Measurements from ENCODE around the gene XCL2. TPM values are rescaled to one million over a fixed set of nuclear protein-coding genes. Genes with fewer than 3 reads are reported as not detected.
A peak's percentile ranks its signal among the peaks of the same experiment; 100 is the strongest.

The XCL2 gene
- total RNA-seq, 1 experiment from 2014 or later, result not detected

GRCh38 chr1:168498956-168499687 is 44.7 kb downstream of the XCL2 start:
- H3K36me3 ChIP-seq (ENCODE audit: control insufficient read depth, insufficient read depth, low read length), result no peaks in the 10 kb centered on the region; the same call in 1 of the 2 replicates
- H3K4me1 ChIP-seq, result peaks cover 55% of the 10 kb centered on the region
- Mint-ChIP-seq H3K27ac (ENCODE audit: unreplicated experiment) (no peak overlapping the region), H3K4me1 (ENCODE audit: low read depth, unreplicated experiment) (peaks cover 32% of the 10 kb centered on the region), H3K27me3 (ENCODE audit: insufficient read depth, unreplicated experiment) (no peaks in the 10 kb centered on the region), H3K9me3 (ENCODE audit: unreplicated experiment) (no peaks in the 10 kb centered on the region), H3K36me3 (ENCODE audit: insufficient read depth, unreplicated experiment) (peaks cover 13% of the 10 kb centered on the region), H3K4me3 (ENCODE audit: unreplicated experiment) (no peak overlapping the region)
- intact Hi-C loops (cut with micrococcal nuclease; ENCODE audit: unreplicated experiment), result loop anchor here (5.0 kb wide), 2 partner anchors 57 to 58 kb away; no protein-coding TSS in a partner anchor
- H3K4me3 ChIP-seq (ENCODE audit: low read depth, low read length), result no peak overlapping the region
- no peak for DNase-seq
- H3K27me3 ChIP-seq (replicated peaks; ENCODE audit: control insufficient read depth, insufficient read depth, low read length), result no peaks in the 10 kb centered on the region
- ChIA-PET CTCF (no interaction called here), POLR2A (no interaction called here)
- no peaks in the 10 kb centered on the region; the same call in 1 of the 2 replicates for H3K9me3 ChIP-seq
- no TSS peak for BruUV-seq (replicated peaks)
- TF ChIP-seq CTCF (IDR thresholded peaks at IDR 0.05; ENCODE audit: insufficient read depth in 1 of 2, low read depth in 1 of 2, low read length in 1 of 2, severe bottlenecking in 1 of 2, unreplicated experiment in 1 of 2), result no peak

- POLR2A ChIA-PET, result no interaction called here
- Histone ChIP-seq H3K36me3 (ENCODE audit: control insufficient read depth, insufficient read depth, low read length) (no peaks in the 10 kb centered on the region; the same call in 1 of the 2 replicates), H3K9me3 (no peaks in the 10 kb centered on the region; the same call in 1 of the 2 replicates), H3K4me1 (peaks cover 55% of the 10 kb centered on the region), H3K27me3 (replicated peaks; ENCODE audit: control insufficient read depth, insufficient read depth, low read length) (no peaks in the 10 kb centered on the region), H3K4me3 (ENCODE audit: low read depth, low read length) (no peak overlapping the region)
- no peak for DNase-seq
- Mint-ChIP-seq H3K9me3 (ENCODE audit: unreplicated experiment) (no peaks in the 10 kb centered on the region), H3K36me3 (ENCODE audit: insufficient read depth, unreplicated experiment) (peaks cover 20% of the 10 kb centered on the region), H3K4me3 (ENCODE audit: unreplicated experiment) (no peak overlapping the region), H3K27me3 (ENCODE audit: insufficient read depth, unreplicated experiment) (no peaks in the 10 kb centered on the region), H3K4me1 (ENCODE audit: low read depth, unreplicated experiment) (peaks cover 32% of the 10 kb centered on the region), H3K27ac (ENCODE audit: unreplicated experiment) (no peak overlapping the region)
- TF ChIP-seq CTCF (IDR thresholded peaks at IDR 0.05; ENCODE audit: insufficient read depth in 1 of 2, low read depth in 1 of 2, low read length in 1 of 2, severe bottlenecking in 1 of 2, unreplicated experiment in 1 of 2), result no peak
- CTCF ChIA-PET, result no interaction called here
- intact Hi-C loops (cut with micrococcal nuclease; ENCODE audit: unreplicated experiment), result loop anchor here (5.0 kb wide), 2 partner anchors 56 to 59 kb away; no protein-coding TSS in a partner anchor
- TSS peak; percentile 13 for BruUV-seq (replicated peaks)
Observed at GRCh38 chr1:168498159-168498631, 45.6 kb downstream of the XCL2 start.

- H3K4me1 Mint-ChIP-seq (ENCODE audit: low read depth, unreplicated experiment), result peaks cover 32% of the 10 kb centered on the region
- Histone ChIP-seq H3K36me3 (ENCODE audit: control insufficient read depth, insufficient read depth, low read length) (no peaks in the 10 kb centered on the region; the same call in 1 of the 2 replicates), H3K9me3 (no peaks in the 10 kb centered on the region; the same call in 1 of the 2 replicates), H3K27me3 (replicated peaks; ENCODE audit: control insufficient read depth, insufficient read depth, low read length) (no peaks in the 10 kb centered on the region), H3K4me1 (peaks cover 55% of the 10 kb centered on the region), H3K4me3 (ENCODE audit: low read depth, low read length) (no peak overlapping the region)
- H3K4me3 Mint-ChIP-seq (ENCODE audit: unreplicated experiment), result peak overlapping the region; percentile 5
- no peak for TF ChIP-seq CTCF (IDR thresholded peaks at IDR 0.05; ENCODE audit: insufficient read depth in 1 of 2, low read depth in 1 of 2, low read length in 1 of 2, severe bottlenecking in 1 of 2, unreplicated experiment in 1 of 2)
- ChIA-PET POLR2A (no interaction called here), CTCF (no interaction called here)
- H3K27me3 Mint-ChIP-seq (ENCODE audit: insufficient read depth, unreplicated experiment), result no peaks in the 10 kb centered on the region
- H3K36me3 Mint-ChIP-seq (ENCODE audit: insufficient read depth, unreplicated experiment), result peaks cover 20% of the 10 kb centered on the region
- no TSS peak for BruUV-seq (replicated peaks)
- peak overlapping the region; percentile 69 for H3K27ac Mint-ChIP-seq (ENCODE audit: unreplicated experiment)
- no peaks in the 10 kb centered on the region for H3K9me3 Mint-ChIP-seq (ENCODE audit: unreplicated experiment)
- intact Hi-C loops (cut with micrococcal nuclease; ENCODE audit: unreplicated experiment), result loop anchor here (5.0 kb wide), 2 partner anchors 55 to 60 kb away; no protein-coding TSS in a partner anchor
- peak in 1 of 2 experiments; percentile 18 for DNase-seq
Observed at GRCh38 chr1:168497376-168497950, 46.3 kb downstream of the XCL2 start.
